Heart left ventricle (tissue), 13 donors: Measurements from ENCODE around the gene PCDHAC2.

Experiments
- POLR2A ChIP-seq, 2 donors: fragments of 450-650 bp; IDR thresholded peaks; one replicate each; pipeline ENCODE4 v1.6.1; 2017; ENCODE audit warnings: antibody characterized with exemption in 2 of 2, mild to moderate bottlenecking in 2 of 2, moderate library complexity in 2 of 2
- TF ChIP-seq, protein P1 (sequence below), 12 donors: fragments of 200-600 bp; sonication (generic) in 4 of 12; IDR thresholded peaks; one replicate each; pipeline versions ENCODE4 v1.5.0 to v1.8.0; 2018 to 2022; ENCODE audit warnings: antibody characterized with exemption in 12 of 12, mild to moderate bottlenecking in 5 of 12
- donor health status: ischemic (EF 13 %, LVEDD 7.1; RV severe dilation, severe dysfunction).
- donor health status: DM: no; HTN: yes; CAD: no.
- donor health status: DM: no; HTN: no; CAD: no.
- donor health status: ischemic (EF 25% LVEDD 6.9; RV normal size, moderate dysfunction).
- donor health status: ischemic (EF 25% LVEDD 5.7; RV mildly dilated, moderate dysfunction).
- donor health status: ischemic (EF 35%, LVEDD 5.7; RV mildly dilated, moderate dysfunction).
- donor health status: nonischemic (EF 11% LVEDD 7.7; RV severe dilation, severe dysfunction).
- donor health status: DM: yes; HTN: yes; CAD: no.
- donor health status: PGD.
- donor health status: ischemic (EF 29% LVEDD 5.4; RV normal size, mild dysfunction).
- donor health status: nonischemic (EF 23%, LVEDD 6.1; RV moderate dilation, normal function).

DNA sequence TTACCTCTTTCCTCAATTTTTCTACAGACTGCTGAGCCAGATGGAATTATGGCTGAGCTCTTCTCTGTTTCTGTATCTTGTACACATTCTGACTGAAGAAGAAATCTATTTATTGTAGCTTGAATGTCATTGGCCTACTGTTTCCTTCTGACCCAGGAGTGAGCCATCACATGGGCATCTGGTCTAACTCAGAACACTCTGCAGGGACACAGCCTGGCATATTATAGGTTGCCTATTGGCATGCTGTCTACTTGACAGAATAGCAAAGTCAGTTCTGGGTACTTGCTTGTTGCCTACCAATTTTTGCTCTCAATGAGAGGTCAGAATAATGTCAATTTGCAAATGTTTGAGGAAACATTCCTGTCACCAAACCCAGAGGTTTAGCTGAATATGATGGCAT is 7.3 kb downstream of the PCDHAC2 start:
- TF ChIP-seq, protein P1, sequence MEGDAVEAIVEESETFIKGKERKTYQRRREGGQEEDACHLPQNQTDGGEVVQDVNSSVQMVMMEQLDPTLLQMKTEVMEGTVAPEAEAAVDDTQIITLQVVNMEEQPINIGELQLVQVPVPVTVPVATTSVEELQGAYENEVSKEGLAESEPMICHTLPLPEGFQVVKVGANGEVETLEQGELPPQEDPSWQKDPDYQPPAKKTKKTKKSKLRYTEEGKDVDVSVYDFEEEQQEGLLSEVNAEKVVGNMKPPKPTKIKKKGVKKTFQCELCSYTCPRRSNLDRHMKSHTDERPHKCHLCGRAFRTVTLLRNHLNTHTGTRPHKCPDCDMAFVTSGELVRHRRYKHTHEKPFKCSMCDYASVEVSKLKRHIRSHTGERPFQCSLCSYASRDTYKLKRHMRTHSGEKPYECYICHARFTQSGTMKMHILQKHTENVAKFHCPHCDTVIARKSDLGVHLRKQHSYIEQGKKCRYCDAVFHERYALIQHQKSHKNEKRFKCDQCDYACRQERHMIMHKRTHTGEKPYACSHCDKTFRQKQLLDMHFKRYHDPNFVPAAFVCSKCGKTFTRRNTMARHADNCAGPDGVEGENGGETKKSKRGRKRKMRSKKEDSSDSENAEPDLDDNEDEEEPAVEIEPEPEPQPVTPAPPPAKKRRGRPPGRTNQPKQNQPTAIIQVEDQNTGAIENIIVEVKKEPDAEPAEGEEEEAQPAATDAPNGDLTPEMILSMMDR (IDR thresholded peaks at IDR 0.05), result no peak
- TF ChIP-seq POLR2A (IDR thresholded peaks at IDR 0.05), result no peak
